ENCODE data around the gene TRAK1.

Gene TRAK1

GRCh38 chr3:42269647-42270046, 178.5 kb downstream of the TRAK1 start:
- TF ChIP-seq, protein P1, sequence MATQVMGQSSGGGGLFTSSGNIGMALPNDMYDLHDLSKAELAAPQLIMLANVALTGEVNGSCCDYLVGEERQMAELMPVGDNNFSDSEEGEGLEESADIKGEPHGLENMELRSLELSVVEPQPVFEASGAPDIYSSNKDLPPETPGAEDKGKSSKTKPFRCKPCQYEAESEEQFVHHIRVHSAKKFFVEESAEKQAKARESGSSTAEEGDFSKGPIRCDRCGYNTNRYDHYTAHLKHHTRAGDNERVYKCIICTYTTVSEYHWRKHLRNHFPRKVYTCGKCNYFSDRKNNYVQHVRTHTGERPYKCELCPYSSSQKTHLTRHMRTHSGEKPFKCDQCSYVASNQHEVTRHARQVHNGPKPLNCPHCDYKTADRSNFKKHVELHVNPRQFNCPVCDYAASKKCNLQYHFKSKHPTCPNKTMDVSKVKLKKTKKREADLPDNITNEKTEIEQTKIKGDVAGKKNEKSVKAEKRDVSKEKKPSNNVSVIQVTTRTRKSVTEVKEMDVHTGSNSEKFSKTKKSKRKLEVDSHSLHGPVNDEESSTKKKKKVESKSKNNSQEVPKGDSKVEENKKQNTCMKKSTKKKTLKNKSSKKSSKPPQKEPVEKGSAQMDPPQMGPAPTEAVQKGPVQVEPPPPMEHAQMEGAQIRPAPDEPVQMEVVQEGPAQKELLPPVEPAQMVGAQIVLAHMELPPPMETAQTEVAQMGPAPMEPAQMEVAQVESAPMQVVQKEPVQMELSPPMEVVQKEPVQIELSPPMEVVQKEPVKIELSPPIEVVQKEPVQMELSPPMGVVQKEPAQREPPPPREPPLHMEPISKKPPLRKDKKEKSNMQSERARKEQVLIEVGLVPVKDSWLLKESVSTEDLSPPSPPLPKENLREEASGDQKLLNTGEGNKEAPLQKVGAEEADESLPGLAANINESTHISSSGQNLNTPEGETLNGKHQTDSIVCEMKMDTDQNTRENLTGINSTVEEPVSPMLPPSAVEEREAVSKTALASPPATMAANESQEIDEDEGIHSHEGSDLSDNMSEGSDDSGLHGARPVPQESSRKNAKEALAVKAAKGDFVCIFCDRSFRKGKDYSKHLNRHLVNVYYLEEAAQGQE (IDR thresholded peaks at IDR 0.05; ENCODE audit: insufficient replicate concordance, low read depth): no peak
- TF ChIP-seq POLR2AphosphoS5 (IDR thresholded peaks at IDR 0.05; ENCODE audit: low read depth) (no peak), SPI1 (IDR thresholded peaks at IDR 0.05; ENCODE audit: borderline replicate concordance, low read depth) (no peak), GABPA (IDR thresholded peaks at IDR 0.05; ENCODE audit: low read depth) (no peak)
- TF ChIP-seq, protein P2, sequence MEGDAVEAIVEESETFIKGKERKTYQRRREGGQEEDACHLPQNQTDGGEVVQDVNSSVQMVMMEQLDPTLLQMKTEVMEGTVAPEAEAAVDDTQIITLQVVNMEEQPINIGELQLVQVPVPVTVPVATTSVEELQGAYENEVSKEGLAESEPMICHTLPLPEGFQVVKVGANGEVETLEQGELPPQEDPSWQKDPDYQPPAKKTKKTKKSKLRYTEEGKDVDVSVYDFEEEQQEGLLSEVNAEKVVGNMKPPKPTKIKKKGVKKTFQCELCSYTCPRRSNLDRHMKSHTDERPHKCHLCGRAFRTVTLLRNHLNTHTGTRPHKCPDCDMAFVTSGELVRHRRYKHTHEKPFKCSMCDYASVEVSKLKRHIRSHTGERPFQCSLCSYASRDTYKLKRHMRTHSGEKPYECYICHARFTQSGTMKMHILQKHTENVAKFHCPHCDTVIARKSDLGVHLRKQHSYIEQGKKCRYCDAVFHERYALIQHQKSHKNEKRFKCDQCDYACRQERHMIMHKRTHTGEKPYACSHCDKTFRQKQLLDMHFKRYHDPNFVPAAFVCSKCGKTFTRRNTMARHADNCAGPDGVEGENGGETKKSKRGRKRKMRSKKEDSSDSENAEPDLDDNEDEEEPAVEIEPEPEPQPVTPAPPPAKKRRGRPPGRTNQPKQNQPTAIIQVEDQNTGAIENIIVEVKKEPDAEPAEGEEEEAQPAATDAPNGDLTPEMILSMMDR (IDR thresholded peaks at IDR 0.05; ENCODE audit: insufficient read depth, low read length): no peak
- H3K27me3 ChIP-seq (ENCODE audit: insufficient read depth, poor library complexity, severe bottlenecking): peaks cover 12% of the 10 kb centered on the region
- no peak for DNase-seq (ENCODE audit: low read depth in 1 of 2, low spot score in 1 of 2)
- H3K27ac ChIP-seq (replicated peaks): no peak overlapping the region
- H3K4me3 ChIP-seq (replicated peaks; ENCODE audit: insufficient read depth, low read length): no peak overlapping the region

GRCh38 chr3:42270561-42270960, 179.4 kb downstream of the TRAK1 start:
- H3K27me3 ChIP-seq (ENCODE audit: insufficient read depth, poor library complexity, severe bottlenecking): peaks cover 5% of the 10 kb centered on the region
- H3K27ac ChIP-seq (replicated peaks): no peak overlapping the region
- no peak overlapping the region for H3K4me3 ChIP-seq (replicated peaks; ENCODE audit: insufficient read depth, low read length)
- TF ChIP-seq GABPA (IDR thresholded peaks at IDR 0.05; ENCODE audit: low read depth) (no peak), SPI1 (IDR thresholded peaks at IDR 0.05; ENCODE audit: borderline replicate concordance, low read depth) (no peak), POLR2AphosphoS5 (IDR thresholded peaks at IDR 0.05; ENCODE audit: low read depth) (no peak)
- TF ChIP-seq, protein P1 (IDR thresholded peaks at IDR 0.05; ENCODE audit: insufficient replicate concordance, low read depth): no peak
- TF ChIP-seq, protein P2 (IDR thresholded peaks at IDR 0.05; ENCODE audit: insufficient read depth, low read length): no peak
- no peak for DNase-seq (ENCODE audit: low read depth in 1 of 2, low spot score in 1 of 2)

DNA sequence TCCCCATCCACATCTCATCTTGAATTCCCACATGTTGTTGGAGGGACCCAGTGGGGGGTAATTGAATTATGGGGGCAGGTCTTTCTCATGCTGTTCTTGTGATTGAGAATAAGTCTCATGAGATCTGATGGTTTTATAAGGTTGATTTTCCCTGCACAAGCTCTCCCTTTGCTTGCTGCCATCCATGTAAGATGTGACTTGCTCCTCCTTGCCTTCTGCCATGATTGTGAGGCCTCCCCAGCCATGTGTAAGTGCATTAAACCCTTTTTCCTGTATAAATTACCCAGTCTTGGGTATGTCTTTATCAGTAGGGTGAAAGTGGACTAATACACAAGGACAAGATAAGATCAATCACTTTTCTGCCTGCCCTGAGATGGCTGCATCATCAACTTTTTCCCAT, 180.6 kb downstream of the TRAK1 start:
- no peak for TF ChIP-seq POLR2AphosphoS5 (IDR thresholded peaks at IDR 0.05; ENCODE audit: low read depth)
- no peak for TF ChIP-seq SPI1 (IDR thresholded peaks at IDR 0.05; ENCODE audit: borderline replicate concordance, low read depth)
- TF ChIP-seq, protein P1 (IDR thresholded peaks at IDR 0.05; ENCODE audit: insufficient replicate concordance, low read depth): no peak
- TF ChIP-seq, protein P2 (IDR thresholded peaks at IDR 0.05; ENCODE audit: insufficient read depth, low read length): no peak
- TF ChIP-seq GABPA (IDR thresholded peaks at IDR 0.05; ENCODE audit: low read depth): no peak
- peaks cover under 1% of the 10 kb centered on the region for H3K27me3 ChIP-seq (ENCODE audit: insufficient read depth, poor library complexity, severe bottlenecking)

More for the DNA sequence above, 180.6 kb downstream of the TRAK1 start:
- DNase-seq (ENCODE audit: low read depth in 1 of 2, low spot score in 1 of 2): no peak
- Histone ChIP-seq H3K4me3 (replicated peaks; ENCODE audit: insufficient read depth, low read length) (no peak overlapping the region), H3K27ac (replicated peaks) (no peak overlapping the region)
